GM10266 (cell line): ENCODE results near the gene MYOD1.

Experiments
- DNase-seq: peaks from one replicate; pipeline ENCODE4 v3.0.0; 2012; ENCODE audit errors: extremely low spot score
- CTCF ChIP-seq: IDR thresholded peaks from 2 replicates; pipeline ENCODE4 v1.5.1; 2012; ENCODE audit warnings: mild to moderate bottlenecking, low read depth; ENCODE audit not compliant: control insufficient read depth, insufficient read depth; ENCODE audit errors: missing control alignments

Gene MYOD1

GRCh38 chr11:17719028-17719937 lies at the start of gene MYOD1:
Gene MYOD1, plus strand, starts transcription at chr11:17719571. Its CDS starts 212 bp downstream, at chr11:17719783.
- DNase-seq = no peak

DNA sequence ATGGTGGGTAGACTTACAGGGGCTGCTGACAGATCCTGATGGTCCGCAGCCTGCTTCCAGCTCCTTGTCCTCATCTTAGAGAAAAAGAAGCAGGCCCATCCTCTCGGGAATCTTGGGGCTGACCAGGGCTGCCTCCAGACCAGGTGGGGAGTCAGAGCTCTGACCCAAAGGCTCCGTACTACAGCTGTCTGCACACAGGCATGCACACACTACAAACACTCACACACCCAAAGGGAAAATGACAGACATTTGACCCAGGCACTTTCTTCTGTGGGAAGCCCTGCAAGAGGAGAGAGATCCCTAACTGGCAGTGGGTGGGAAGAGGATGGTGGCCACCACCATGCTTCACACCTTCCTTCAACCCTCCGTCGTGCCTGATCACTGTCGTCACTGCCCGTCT lies 46.9 kb upstream of the MYOD1 start:
- no peak for TF ChIP-seq CTCF
- no peak for DNase-seq

More at GRCh38 chr11:17719028-17719937, at the start of gene MYOD1:
- no peak for TF ChIP-seq CTCF

- DNase-seq = no peak
- TF ChIP-seq CTCF = no peak
These were observed 45.4 kb upstream of the MYOD1 start for GRCh38 chr11:17673951-17674350.

DNA sequence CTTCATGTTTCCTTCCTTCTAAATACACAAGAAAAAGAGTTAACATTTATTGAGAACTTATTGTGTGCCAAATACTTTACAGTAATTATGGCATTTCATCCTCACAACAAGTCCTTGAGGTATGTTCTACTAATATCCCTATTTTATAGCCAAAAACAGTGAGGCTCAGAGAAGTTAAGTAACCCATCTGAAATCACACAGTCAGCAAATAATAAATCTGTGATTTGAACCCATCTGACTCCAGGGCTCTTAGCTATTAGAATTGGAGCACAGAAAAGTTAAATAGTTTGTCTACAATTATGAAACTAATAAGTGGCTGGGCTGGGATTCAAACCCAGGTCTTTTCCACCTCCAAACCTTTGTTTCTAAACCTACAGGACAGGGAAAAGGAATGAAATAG lies 36.5 kb upstream of the MYOD1 start:
- no peak for TF ChIP-seq CTCF
- no peak for DNase-seq

- DNase-seq = no peak
- no peak for TF ChIP-seq CTCF
These were observed 35.8 kb upstream of the MYOD1 start for GRCh38 chr11:17683377-17684161.

DNA sequence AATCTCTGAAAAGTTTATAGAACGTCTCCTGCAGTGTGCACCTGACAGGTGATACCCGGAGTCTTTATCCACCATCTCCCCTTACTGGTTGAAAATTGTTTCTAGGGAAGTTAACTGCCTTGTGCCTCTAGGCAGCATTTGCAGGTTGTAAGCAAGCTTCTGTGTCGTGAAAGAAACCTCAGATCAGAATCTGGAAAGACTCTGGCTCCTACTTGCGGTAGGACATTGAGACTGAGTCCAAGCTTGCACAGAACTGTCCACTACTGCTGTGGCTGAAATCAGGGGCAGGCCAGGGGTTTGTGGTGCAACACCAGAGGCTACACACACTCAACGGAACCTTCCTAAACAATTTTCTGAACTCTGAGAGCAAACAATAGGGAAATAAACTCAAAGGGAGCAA lies 34.8 kb upstream of the MYOD1 start:
- DNase-seq = no peak
- no peak for TF ChIP-seq CTCF
